ENCODE data around the gene SRP68. TPM values are rescaled to one million over a fixed set of nuclear protein-coding genes. Genes with fewer than 3 reads are reported as not detected.

The SRP68 gene
- 25.1 and 42.2 TPM in 2 replicates for total RNA-seq

DNA sequence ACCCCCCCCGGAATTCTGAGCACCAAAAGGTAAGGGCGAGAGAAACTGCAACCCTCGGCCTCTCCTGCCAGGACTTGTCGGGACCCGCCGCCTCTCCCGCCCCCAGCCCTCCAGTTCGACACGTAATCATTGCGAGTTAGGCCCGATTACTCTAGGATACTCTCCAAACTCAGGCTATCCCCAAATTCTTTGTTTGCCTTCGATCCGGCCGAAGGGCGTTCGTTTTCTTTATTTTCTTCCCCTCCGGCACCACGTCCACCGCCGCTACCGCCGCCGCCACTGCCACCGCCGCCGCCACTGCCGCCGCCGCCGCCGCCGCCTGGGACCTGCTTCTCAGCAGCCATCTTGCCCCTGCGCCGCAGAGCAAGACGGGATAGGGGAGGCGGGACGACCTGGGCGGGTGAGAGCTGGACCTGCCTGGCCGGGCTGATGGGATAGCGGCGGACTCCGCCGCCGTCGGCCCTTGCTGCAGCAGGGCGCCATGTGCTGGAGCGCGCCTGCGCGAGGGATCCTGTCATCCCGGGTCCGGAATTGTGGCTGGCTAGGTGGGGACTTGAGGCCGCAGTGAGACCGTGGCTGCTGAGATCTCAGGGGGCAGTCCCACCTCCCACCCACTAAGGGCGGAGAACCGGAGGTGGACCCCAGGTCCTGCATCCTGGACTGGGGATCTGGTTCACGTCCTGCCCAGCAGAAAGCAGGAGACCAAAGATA, at the start of gene SRP68:
Gene SRP68 (minus strand): TSS at position 370 of the 711 bp plus-strand sequence. CDS start 26 bp downstream, at position 344.

DNA sequence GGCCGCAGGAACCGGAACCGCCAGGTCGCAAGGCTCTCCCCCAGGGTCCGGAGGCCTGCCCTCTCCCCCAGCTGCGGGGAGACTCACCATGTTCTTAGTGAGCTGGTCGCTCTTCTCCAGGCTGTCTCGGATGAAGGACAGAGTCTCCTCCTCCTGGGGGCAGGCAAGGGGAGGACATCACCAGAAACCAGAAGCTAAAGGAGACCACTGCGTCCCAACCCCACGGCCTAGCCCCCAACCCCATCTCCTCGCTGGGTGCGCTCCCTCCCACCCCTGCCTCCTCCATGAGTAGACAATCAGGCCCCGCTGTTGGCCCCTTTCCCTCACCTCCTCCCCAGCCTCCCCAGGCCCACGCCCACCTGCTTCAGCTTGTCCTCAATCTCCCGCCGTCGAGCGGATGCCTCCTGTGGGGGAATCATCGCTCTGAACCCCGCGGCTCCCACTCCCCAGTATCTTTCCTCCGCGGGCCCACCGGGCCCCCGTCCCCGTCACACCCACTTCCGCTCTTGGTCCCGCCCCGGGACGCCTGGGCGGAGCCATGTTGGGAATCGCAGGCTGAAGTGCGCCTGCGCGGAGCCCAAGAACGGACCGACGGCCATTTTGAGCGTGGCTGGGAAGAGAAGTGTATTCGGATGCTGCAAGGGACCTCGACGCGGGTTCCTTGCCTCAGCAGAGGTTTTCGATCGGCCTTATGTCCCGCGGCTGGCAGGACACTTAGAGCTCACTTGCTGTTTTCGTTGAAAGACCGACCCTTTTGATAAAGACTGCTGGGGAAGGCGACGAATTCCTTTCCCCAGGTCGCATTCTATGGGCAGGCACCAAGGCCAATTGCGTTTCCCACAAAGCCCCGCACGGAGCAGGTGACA, 31.2 kb upstream of the SRP68 start, which contains the start of gene EXOC7:
Gene EXOC7 (minus strand): TSS at position 514 of the 866 bp plus-strand sequence. CDS start 95 bp downstream, at position 419.

DNA sequence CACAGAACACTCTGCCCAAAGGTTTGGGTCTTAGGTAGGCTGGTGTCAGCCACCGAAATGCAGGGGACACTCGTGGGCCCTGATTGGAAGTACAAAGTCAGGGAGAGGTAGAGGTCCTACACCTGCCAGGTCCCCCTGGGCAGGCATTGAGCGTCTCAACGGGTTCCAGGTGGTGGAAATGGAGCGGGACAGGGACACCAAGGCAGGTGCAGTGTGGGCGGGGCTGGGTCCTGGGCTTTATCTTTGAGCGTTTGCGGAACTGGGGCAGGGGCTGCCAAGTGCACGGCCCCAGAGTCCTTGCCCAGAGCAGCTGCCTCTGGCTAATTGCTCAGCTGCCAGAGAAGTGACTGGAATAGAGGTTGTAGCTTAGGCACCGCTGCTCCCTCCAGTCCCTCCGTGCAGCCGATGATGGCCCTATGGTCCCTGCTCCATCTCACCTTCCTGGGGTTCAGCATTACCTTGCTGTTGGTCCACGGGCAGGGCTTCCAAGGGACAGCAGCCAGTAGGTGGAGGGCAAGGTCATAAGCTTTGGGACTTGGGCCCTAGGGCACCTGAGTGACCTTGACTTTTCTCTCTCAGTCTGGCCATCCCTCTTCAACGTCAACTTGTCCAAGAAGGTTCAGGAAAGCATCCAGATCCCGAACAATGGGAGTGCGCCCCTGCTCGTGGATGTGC, 6.7 kb upstream of the SRP68 start, which contains the start of gene ZACN:
Gene ZACN (plus strand): TSS at position 323 of the 675 bp plus-strand sequence. CDS start 83 bp downstream, at position 406.

DNA sequence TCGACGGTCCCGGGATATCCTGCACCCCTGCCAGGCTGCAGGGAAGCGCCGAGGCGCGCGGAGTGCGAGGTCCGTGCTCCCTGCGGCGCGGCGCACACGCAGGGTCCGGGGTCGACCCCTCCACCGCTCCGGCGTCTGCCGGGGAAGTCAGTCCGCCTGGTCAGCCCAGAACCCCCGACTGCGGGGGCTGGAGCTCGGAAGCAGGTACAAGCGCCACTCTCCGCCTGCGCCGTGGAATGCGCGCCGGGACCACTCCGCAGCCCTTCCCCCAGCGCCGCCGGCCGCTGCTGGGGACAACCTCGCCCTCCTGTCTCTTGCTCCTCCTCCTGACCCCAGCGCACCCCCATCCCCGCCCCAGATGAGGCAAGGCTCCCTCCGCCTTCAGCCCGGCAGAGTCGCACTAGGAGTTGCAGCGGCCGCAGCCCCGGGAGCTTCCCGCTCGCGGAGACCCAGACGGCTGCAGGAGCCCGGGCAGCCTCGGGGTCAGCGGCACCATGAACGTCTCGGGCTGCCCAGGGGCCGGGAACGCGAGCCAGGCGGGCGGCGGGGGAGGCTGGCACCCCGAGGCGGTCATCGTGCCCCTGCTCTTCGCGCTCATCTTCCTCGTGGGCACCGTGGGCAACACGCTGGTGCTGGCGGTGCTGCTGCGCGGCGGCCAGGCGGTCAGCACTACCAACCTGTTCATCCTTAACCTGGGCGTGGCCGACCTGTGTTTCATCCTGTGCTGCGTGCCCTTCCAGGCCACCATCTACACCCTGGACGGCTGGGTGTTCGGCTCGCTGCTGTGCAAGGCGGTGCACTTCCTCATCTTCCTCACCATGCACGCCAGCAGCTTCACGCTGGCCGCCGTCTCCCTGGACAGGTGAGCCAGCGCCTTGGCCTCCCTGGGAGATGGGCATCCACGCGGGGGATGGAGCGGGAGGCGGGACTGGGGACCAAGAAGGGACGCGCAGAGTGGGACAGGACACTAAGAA, 2.4 kb upstream of the SRP68 start, which contains the start of gene GALR2:
Gene GALR2 (plus strand): TSS at position 392 of the 974 bp plus-strand sequence. CDS start 103 bp downstream, at position 495.

DNA sequence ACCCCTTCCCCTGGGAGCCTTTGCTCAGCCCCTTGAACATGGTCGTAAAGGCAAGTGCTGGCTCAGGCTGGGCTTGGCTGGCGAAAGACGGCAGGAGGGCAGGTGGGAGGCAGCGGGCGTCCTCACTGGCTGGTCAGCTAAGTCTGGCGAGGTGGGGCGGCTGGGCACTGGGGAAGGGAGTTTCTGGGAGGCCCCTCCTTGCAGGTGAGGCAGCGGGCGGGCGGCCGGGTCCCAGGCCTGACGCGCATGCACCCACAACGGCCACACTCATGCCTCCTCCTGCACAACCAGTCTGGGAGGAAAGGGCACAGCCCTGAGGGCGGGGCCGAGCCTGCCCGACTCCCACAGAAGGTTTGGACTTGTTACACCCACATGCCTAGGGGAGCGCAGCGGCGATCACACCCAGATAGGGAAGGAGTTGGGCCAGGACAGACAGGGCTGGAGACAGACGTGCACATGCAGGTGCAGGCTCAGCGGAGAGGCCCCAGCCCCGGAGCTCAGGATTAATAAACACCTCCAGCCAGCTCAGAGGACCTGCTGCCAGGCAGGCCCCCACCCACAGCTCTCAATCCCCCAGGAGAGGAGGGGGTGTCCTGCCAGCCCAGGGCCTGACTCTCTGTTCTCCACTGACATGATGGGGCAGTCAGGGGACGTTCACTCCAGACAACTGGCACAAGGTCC, 45.0 kb downstream of the SRP68 start, which contains the start of gene EVPL:
Gene EVPL (minus strand): TSS at position 148 of the 681 bp plus-strand sequence. CDS start 108 bp downstream, at position 40.

DNA sequence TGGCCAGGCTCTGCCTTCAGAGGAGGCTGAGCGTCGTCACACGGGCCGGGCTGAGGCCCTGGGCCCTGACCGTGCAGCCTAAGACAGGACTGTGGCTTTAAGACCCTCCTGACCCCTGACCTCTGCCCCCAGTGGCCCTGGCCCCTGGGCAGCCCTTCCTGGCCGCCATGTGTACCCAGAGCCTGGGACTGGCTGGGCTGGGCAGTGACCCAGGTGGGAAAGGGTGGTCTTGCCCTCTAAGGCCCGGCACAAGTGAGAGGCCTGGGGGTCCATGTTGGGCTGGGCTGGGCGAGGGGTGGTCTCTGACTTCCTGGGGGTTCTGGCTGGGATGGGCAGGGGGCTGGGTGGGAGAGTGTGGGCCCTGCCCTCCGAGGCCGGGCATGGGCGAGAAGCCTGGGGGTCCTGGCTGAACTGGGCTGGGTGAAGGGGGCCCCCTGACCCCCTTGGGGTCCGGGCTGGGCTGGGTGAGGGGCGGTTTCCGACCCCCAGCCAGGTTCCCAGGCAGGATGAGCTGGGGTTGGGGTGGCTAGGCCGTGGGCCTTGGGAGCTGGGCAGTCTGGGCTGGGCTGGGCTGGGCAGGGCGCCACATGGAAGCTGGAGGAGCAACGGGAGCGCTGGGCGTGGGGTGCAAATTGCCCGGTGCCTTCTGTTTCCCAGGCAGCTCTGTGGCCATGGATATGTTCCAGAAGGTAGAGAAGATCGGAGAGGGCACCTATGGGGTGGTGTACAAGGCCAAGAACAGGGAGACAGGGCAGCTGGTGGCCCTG, 71.4 kb downstream of the SRP68 start, which contains the start of gene CDK3:
Gene CDK3 (plus strand): TSS at position 101 of the 767 bp plus-strand sequence. CDS start 571 bp downstream, at position 672.

Other genes starting within 250 kb of the SRP68 start
- 0.19 and 0.85 TPM in 2 replicates for gene UNC13D, start 228.1 kb downstream of the SRP68 start, total RNA-seq
- gene WBP2, start 217.2 kb downstream of the SRP68 start, total RNA-seq, result 19.4 and 23.1 TPM in 2 replicates
- gene TRIM47, start 193.9 kb downstream of the SRP68 start, total RNA-seq, result 7.7 and 14.1 TPM in 2 replicates
- gene TRIM65, start 175.6 kb downstream of the SRP68 start, total RNA-seq, result 13.5 and 17.6 TPM in 2 replicates
- gene MRPL38, start 167.6 kb downstream of the SRP68 start, total RNA-seq, result 25.9 and 28.2 TPM in 2 replicates
- gene FBF1, start 131.5 kb downstream of the SRP68 start, total RNA-seq, result 15.0 and 21.7 TPM in 2 replicates
- gene ACOX1, start 93.4 kb downstream of the SRP68 start, total RNA-seq, result 52.4 and 54.8 TPM in 2 replicates
- 8.2 and 8.6 TPM in 2 replicates for gene TEN1, start 93.3 kb downstream of the SRP68 start, total RNA-seq
- gene CDK3, start 71.7 kb downstream of the SRP68 start, total RNA-seq, result 0.28 and 0.38 TPM in 2 replicates
- under 0.01 TPM in 2 replicates for gene EVPL, start 45.2 kb downstream of the SRP68 start, total RNA-seq
- gene GALR2, start 2.3 kb upstream of the SRP68 start, total RNA-seq, result under 0.01 TPM in 1 of 2 replicates, not detected in the other
- gene ZACN, start 6.7 kb upstream of the SRP68 start, total RNA-seq, result not detected in 2 replicates
- gene EXOC7, start 31.3 kb upstream of the SRP68 start, total RNA-seq, result 82.9 and 87.0 TPM in 2 replicates
- gene FOXJ1, start 68.7 kb upstream of the SRP68 start, total RNA-seq, result not detected in 2 replicates
- under 0.01 TPM in 2 replicates for gene RNF157, start 168.0 kb upstream of the SRP68 start, total RNA-seq
- gene UBALD2, start 192.8 kb upstream of the SRP68 start, total RNA-seq, result 1.7 and 2.9 TPM in 2 replicates
- gene QRICH2, start 235.8 kb upstream of the SRP68 start, total RNA-seq, result 2.7 and 2.8 TPM in 2 replicates